ENCODE data around the gene TMEM19.

The TMEM19 gene

DNA sequence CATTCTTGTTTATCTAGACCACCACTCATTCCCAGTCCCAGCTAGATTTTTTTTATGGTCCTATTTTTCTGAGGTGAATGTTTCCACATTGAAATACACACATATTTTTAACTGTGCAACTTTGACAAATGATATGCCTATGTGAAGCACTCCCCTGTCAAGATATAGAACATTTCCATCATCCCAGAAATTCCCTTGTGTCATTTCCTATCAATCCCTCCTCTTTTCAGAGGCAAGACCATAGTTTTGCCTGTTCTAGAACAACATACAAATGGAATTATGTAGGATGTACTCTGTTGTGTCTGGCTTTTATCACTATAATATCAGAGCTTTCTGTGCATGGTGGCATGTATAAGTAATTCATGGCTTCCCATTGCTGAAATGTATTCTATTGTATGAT lies 32.7 kb downstream of the TMEM19 start:
- Histone ChIP-seq H2BK12ac (ENCODE audit: low read length in 2 of 2) (no peak overlapping the region), H3K27ac (ENCODE audit: low read length, poor library complexity, severe bottlenecking) (no peak overlapping the region), H4K8ac (ENCODE audit: low read length) (no peak overlapping the region), H3K18ac (ENCODE audit: low read depth in 1 of 2, low read length in 2 of 2) (no peak overlapping the region), H4K91ac (ENCODE audit: low read length) (no peak overlapping the region), H2BK5ac (ENCODE audit: low read depth, low read length, poor library complexity, severe bottlenecking) (no peak overlapping the region), H2BK15ac (ENCODE audit: low read depth, poor library complexity, severe bottlenecking) (no peak overlapping the region), H3K9ac (ENCODE audit: low read length) (no peak overlapping the region), H3K27me3 (ENCODE audit: control insufficient read depth in 1 of 2, insufficient read depth in 1 of 2, low read length in 2 of 2) (no peaks in the 10 kb centered on the region), H3K36me3 (ENCODE audit: control insufficient read depth in 1 of 2, insufficient read depth in 2 of 2, low read depth in 1 of 2, low read length in 2 of 2) (no peaks in the 10 kb centered on the region), H3K4ac (ENCODE audit: low read depth in 1 of 2, low read length in 2 of 2) (no peak overlapping the region), H2AFZ (ENCODE audit: low read depth, low read length) (no peak overlapping the region), H3K9me3 (ENCODE audit: control insufficient read depth, low read length) (no peaks in the 10 kb centered on the region), H3K4me3 (ENCODE audit: insufficient read depth in 1 of 2, low read depth in 1 of 2, low read length in 2 of 2) (no peak overlapping the region), H3K4me2 (ENCODE audit: low read length, poor library complexity, severe bottlenecking) (no peak overlapping the region), H3K23ac (ENCODE audit: low read length in 2 of 2) (no peak overlapping the region), H2AK5ac (ENCODE audit: low read length, severe bottlenecking) (no peak overlapping the region), H3K14ac (ENCODE audit: low read length in 2 of 2) (no peak overlapping the region), H3K4me1 (ENCODE audit: control insufficient read depth, insufficient read depth, low read depth, low read length) (no peaks in the 10 kb centered on the region), H2BK120ac (ENCODE audit: low read depth, low read length) (no peak overlapping the region), H3K79me1 (replicated peaks; ENCODE audit: low read length, poor library complexity, severe bottlenecking) (no peaks in the 10 kb centered on the region)
- DNase-seq: no peak

DNA sequence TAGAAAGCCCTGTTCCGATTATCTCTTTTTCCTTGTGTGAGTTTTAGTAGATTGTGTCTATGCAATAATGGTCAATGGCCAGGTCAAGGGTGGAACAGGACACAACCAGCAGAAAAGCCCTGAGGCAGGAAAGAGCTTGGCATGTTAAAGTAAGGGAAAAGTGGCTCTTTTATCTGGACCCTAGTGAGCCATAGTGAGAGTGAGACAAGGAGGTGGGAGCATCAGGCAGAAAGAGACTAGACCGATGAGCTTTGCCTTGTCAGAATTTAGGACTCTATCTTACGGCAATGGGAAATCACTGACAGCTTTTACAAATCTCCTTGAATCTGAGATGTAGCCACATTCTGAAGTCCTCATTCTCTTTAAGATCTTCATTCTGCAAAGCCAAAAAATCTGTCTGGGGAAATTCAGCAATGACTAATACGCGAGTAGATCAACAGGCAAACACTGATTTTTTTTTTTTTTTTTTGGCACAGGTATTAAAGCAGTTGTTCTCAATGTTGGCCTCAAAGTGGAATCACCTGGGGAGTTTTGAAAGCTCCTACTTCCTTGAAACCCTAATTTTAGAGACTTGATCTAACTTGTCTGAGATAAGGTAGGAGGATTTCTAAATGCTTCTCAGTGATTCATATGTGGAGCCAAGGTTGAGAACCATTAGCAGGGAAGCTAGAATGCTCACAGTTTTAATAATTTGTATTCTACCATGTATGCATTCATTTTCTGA lies 33.9 kb downstream of the TMEM19 start:
- no peak overlapping the region for H2BK12ac ChIP-seq (ENCODE audit: low read length in 2 of 2)
- no peak overlapping the region for H3K27ac ChIP-seq (ENCODE audit: low read length, poor library complexity, severe bottlenecking)
- H2BK120ac ChIP-seq (ENCODE audit: low read depth, low read length): no peak overlapping the region
- H2BK5ac ChIP-seq (ENCODE audit: low read depth, low read length, poor library complexity, severe bottlenecking): no peak overlapping the region
- H3K27me3 ChIP-seq (ENCODE audit: control insufficient read depth in 1 of 2, insufficient read depth in 1 of 2, low read length in 2 of 2): no peaks in the 10 kb centered on the region
- H2BK15ac ChIP-seq (ENCODE audit: low read depth, poor library complexity, severe bottlenecking): no peak overlapping the region
- no peak overlapping the region for H3K4me3 ChIP-seq (ENCODE audit: insufficient read depth in 1 of 2, low read depth in 1 of 2, low read length in 2 of 2)
- no peaks in the 10 kb centered on the region for H3K36me3 ChIP-seq (ENCODE audit: control insufficient read depth in 1 of 2, insufficient read depth in 2 of 2, low read depth in 1 of 2, low read length in 2 of 2)
- H3K23ac ChIP-seq (ENCODE audit: low read length in 2 of 2): no peak overlapping the region
- H3K14ac ChIP-seq (ENCODE audit: low read length in 2 of 2): no peak overlapping the region
- H4K91ac ChIP-seq (ENCODE audit: low read length): no peak overlapping the region
- no peak overlapping the region for H3K4ac ChIP-seq (ENCODE audit: low read depth in 1 of 2, low read length in 2 of 2)
- no peak overlapping the region for H2AFZ ChIP-seq (ENCODE audit: low read depth, low read length)
- no peak for DNase-seq
- H3K9me3 ChIP-seq (ENCODE audit: control insufficient read depth, low read length): no peaks in the 10 kb centered on the region
- 98% methylated on average over 5 of the region's 5 CpGs for WGBS
- H4K8ac ChIP-seq (ENCODE audit: low read length): no peak overlapping the region
- H3K4me1 ChIP-seq (ENCODE audit: control insufficient read depth, insufficient read depth, low read depth, low read length): no peaks in the 10 kb centered on the region
- H3K9ac ChIP-seq (ENCODE audit: low read length): no peak overlapping the region
- no peak overlapping the region for H3K4me2 ChIP-seq (ENCODE audit: low read length, poor library complexity, severe bottlenecking)
- H3K18ac ChIP-seq (ENCODE audit: low read depth in 1 of 2, low read length in 2 of 2): no peak overlapping the region
- H2AK5ac ChIP-seq (ENCODE audit: low read length, severe bottlenecking): no peak overlapping the region
- H3K79me1 ChIP-seq (replicated peaks; ENCODE audit: low read length, poor library complexity, severe bottlenecking): no peaks in the 10 kb centered on the region

DNA sequence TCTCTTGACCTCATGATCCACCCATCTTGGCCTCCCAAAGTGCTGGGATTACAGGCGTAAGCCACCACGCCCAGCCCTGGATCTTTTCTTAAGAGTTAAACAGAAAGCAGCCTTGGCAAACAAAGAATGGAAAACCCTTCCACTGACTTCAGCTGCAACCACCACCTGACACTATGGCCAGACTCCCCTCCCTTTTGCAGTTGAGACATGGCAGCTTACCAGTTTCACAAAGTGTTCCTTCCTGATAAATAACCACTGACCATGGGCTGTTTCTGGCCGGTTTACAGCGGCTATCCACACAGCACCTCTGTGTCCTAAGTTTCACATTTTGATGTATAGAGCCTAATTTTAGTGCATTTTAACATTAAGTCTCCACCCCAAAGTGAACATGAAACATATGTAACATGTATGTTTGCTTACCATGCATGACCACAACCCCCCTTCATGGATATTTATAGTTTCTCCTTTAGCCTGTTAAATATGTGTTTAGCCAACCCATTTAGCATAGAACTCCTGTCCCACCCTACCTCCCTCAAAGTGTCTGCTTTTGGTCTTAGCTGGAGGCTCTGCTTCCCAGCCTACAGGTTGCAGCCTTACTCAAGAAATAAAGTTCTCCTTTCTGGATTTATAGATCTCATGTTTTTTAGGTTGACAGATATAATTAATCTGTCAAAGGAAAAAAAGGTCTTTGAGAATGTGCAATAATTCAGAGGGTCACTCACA lies 36.1 kb downstream of the TMEM19 start:
- Histone ChIP-seq H3K18ac (ENCODE audit: low read depth in 1 of 2, low read length in 2 of 2) (no peak overlapping the region), H3K4me2 (ENCODE audit: low read length, poor library complexity, severe bottlenecking) (no peak overlapping the region), H2AK5ac (ENCODE audit: low read length, severe bottlenecking) (no peak overlapping the region), H3K79me1 (replicated peaks; ENCODE audit: low read length, poor library complexity, severe bottlenecking) (no peaks in the 10 kb centered on the region), H3K27ac (ENCODE audit: low read length, poor library complexity, severe bottlenecking) (no peak overlapping the region), H3K9ac (ENCODE audit: low read length) (no peak overlapping the region), H4K91ac (ENCODE audit: low read length) (no peak overlapping the region), H3K4ac (ENCODE audit: low read depth in 1 of 2, low read length in 2 of 2) (no peak overlapping the region), H3K14ac (ENCODE audit: low read length in 2 of 2) (no peak overlapping the region), H2BK120ac (ENCODE audit: low read depth, low read length) (no peak overlapping the region), H2BK5ac (ENCODE audit: low read depth, low read length, poor library complexity, severe bottlenecking) (no peak overlapping the region), H3K9me3 (ENCODE audit: control insufficient read depth, low read length) (peaks cover 10% of the 10 kb centered on the region), H4K8ac (ENCODE audit: low read length) (no peak overlapping the region), H3K36me3 (ENCODE audit: control insufficient read depth in 1 of 2, insufficient read depth in 2 of 2, low read depth in 1 of 2, low read length in 2 of 2) (no peaks in the 10 kb centered on the region), H3K4me1 (ENCODE audit: control insufficient read depth, insufficient read depth, low read depth, low read length) (no peaks in the 10 kb centered on the region), H3K4me3 (ENCODE audit: insufficient read depth in 1 of 2, low read depth in 1 of 2, low read length in 2 of 2) (no peak overlapping the region), H3K27me3 (ENCODE audit: control insufficient read depth in 1 of 2, insufficient read depth in 1 of 2, low read length in 2 of 2) (no peaks in the 10 kb centered on the region), H2BK12ac (ENCODE audit: low read length in 2 of 2) (no peak overlapping the region), H2AFZ (ENCODE audit: low read depth, low read length) (no peak overlapping the region), H2BK15ac (ENCODE audit: low read depth, poor library complexity, severe bottlenecking) (no peak overlapping the region), H3K23ac (ENCODE audit: low read length in 2 of 2) (no peak overlapping the region)
- no peak for DNase-seq
- WGBS: 96% methylated on average over 2 of the region's 4 CpGs

DNA sequence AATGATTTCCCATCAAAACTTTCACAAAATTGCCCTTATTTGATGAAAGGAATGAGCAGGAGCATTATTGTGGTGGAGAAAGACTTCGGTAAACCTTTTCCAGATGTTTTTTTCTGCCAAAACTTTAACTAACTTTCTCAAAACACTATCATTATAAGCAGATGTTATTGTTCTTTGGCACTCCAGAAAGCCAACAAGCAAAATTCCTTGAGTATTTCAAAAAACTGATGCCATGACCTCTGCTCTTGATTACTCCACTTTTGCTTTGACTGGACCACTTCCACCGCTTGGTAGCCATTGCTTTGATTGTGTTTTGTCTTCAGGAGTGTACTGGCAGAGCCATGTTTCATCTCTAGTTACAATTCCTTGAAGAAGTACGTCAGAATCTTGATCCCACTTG lies 39.1 kb downstream of the TMEM19 start:
- no peak overlapping the region for H3K23ac ChIP-seq (ENCODE audit: low read length in 2 of 2)
- H4K8ac ChIP-seq (ENCODE audit: low read length): no peak overlapping the region
- H3K79me1 ChIP-seq (replicated peaks; ENCODE audit: low read length, poor library complexity, severe bottlenecking): no peaks in the 10 kb centered on the region
- no peak overlapping the region for H3K4me3 ChIP-seq (ENCODE audit: insufficient read depth in 1 of 2, low read depth in 1 of 2, low read length in 2 of 2)
- WGBS: 83% methylated on average over 2 of the region's 3 CpGs
- H3K27ac ChIP-seq (ENCODE audit: low read length, poor library complexity, severe bottlenecking): no peak overlapping the region
- H2AFZ ChIP-seq (ENCODE audit: low read depth, low read length): no peak overlapping the region
- no peak overlapping the region for H3K14ac ChIP-seq (ENCODE audit: low read length in 2 of 2)
- no peak overlapping the region for H2BK15ac ChIP-seq (ENCODE audit: low read depth, poor library complexity, severe bottlenecking)
- no peak overlapping the region for H2BK5ac ChIP-seq (ENCODE audit: low read depth, low read length, poor library complexity, severe bottlenecking)
- H3K36me3 ChIP-seq (ENCODE audit: control insufficient read depth in 1 of 2, insufficient read depth in 2 of 2, low read depth in 1 of 2, low read length in 2 of 2): no peaks in the 10 kb centered on the region
- no peak overlapping the region for H3K18ac ChIP-seq (ENCODE audit: low read depth in 1 of 2, low read length in 2 of 2)
- no peak overlapping the region for H4K91ac ChIP-seq (ENCODE audit: low read length)
- no peak overlapping the region for H3K4me2 ChIP-seq (ENCODE audit: low read length, poor library complexity, severe bottlenecking)
- H3K9ac ChIP-seq (ENCODE audit: low read length): no peak overlapping the region
- no peaks in the 10 kb centered on the region for H3K4me1 ChIP-seq (ENCODE audit: control insufficient read depth, insufficient read depth, low read depth, low read length)
- no peak overlapping the region for H2BK120ac ChIP-seq (ENCODE audit: low read depth, low read length)
- no peak overlapping the region for H2BK12ac ChIP-seq (ENCODE audit: low read length in 2 of 2)
- no peak for DNase-seq
- peaks cover 10% of the 10 kb centered on the region for H3K9me3 ChIP-seq (ENCODE audit: control insufficient read depth, low read length)
- no peak overlapping the region for H3K4ac ChIP-seq (ENCODE audit: low read depth in 1 of 2, low read length in 2 of 2)
- no peaks in the 10 kb centered on the region for H3K27me3 ChIP-seq (ENCODE audit: control insufficient read depth in 1 of 2, insufficient read depth in 1 of 2, low read length in 2 of 2)
- H2AK5ac ChIP-seq (ENCODE audit: low read length, severe bottlenecking): no peak overlapping the region

Measured in mesenchymal stem cell (in vitro differentiated cells and primary cell).